GM12865 (cell line): ENCODE data around the gene FIGLA.

Source experiments
- DNase-seq: peaks from one replicate; pipeline ENCODE4 v3.0.0; 2010; ENCODE audit warnings: low read depth
- H3K4me3 ChIP-seq: 2 replicates; pipeline ENCODE4 v1.5.1; 2011; ENCODE audit warnings: mild to moderate bottlenecking, low read depth, low read length, control low read depth
- CTCF ChIP-seq: IDR thresholded peaks from 2 replicates; pipeline ENCODE4 v1.5.1; 2011; ENCODE audit warnings: low read length, control low read depth, low read depth, inconsistent platforms; ENCODE audit not compliant: insufficient read depth; ENCODE audit errors: missing control alignments

Gene FIGLA

GRCh38 chr2:70767079-70767698, 23.3 kb downstream of the FIGLA start:
- no peak overlapping the region; the same call in 1 of the 2 replicates for H3K4me3 ChIP-seq
- no peak for TF ChIP-seq CTCF
- DNase-seq: no peak

GRCh38 chr2:70766357-70767078, 23.9 kb downstream of the FIGLA start:
- no peak overlapping the region for H3K4me3 ChIP-seq
- no peak for DNase-seq

GRCh38 chr2:70765507-70765906, 24.9 kb downstream of the FIGLA start:
- TF ChIP-seq CTCF: no peak
- DNase-seq: no peak
- H3K4me3 ChIP-seq: no peak overlapping the region

More at GRCh38 chr2:70766357-70767078, 23.9 kb downstream of the FIGLA start:
- no peak for TF ChIP-seq CTCF

- DNase-seq: no peak
- no peak for TF ChIP-seq CTCF
- no peak overlapping the region for H3K4me3 ChIP-seq
These were observed 31.0 kb downstream of the FIGLA start for GRCh38 chr2:70759446-70759845.

GRCh38 chr2:70757966-70758365, 32.5 kb downstream of the FIGLA start:
- TF ChIP-seq CTCF: no peak
- DNase-seq: no peak
- H3K4me3 ChIP-seq: no peak overlapping the region

- TF ChIP-seq CTCF: no peak
- no peak overlapping the region for H3K4me3 ChIP-seq
- no peak for DNase-seq
These were observed 33.1 kb downstream of the FIGLA start for GRCh38 chr2:70757360-70757759.
